Activated naive CD4-positive, alpha-beta T cell treated with anti-CD3 and anti-CD28 coated beads, Interleukin-2, amount 10 ng/mL, durations not matched to agents 7 days and 5 days (primary cell): ENCODE results near the gene CCSER1.
"Not testable (repeated sequence)": the region's sequence is repeated elsewhere in the genome, so short reads cannot be mapped to it uniquely, and the experiment has no call there.

Experiments used
- CTCF ChIA-PET: fragments of 350-600 bp; sonication (Branson Sonifier 250); formaldehyde crosslinking; loops from one replicate; lab custom pipeline; 2021; ENCODE audit warnings: antibody characterized with exemption; lab: Charles Lee
- DNase-seq: peaks from one replicate; pipeline ENCODE4 v3.0.0-alpha.2; 2020
- H3K27ac Mint-ChIP-seq: one replicate; pipeline ENCODE4 v1.8.0; 2021; ENCODE audit warnings: mild to moderate bottlenecking, moderate library complexity, mixed read lengths
- H3K27me3 Mint-ChIP-seq: one replicate; pipeline ENCODE4 v1.8.0; 2021; ENCODE audit warnings: mild to moderate bottlenecking, mixed read lengths
- H3K36me3 Mint-ChIP-seq: one replicate; pipeline ENCODE4 v1.8.0; 2021; ENCODE audit warnings: mixed read lengths
- H3K4me1 Mint-ChIP-seq: one replicate; pipeline ENCODE4 v1.8.0; 2021; ENCODE audit warnings: mixed read lengths
- H3K4me3 Mint-ChIP-seq: one replicate; pipeline ENCODE4 v1.8.0; 2021; ENCODE audit warnings: mild to moderate bottlenecking, moderate library complexity, mixed read lengths
- H3K9me3 Mint-ChIP-seq: one replicate; pipeline ENCODE4 v1.8.0; 2021; ENCODE audit warnings: mixed read lengths

Gene CCSER1

GRCh38 chr4:90643156-90643555 lies 516.0 kb downstream of the CCSER1 start:
- H3K27ac Mint-ChIP-seq, result no peak overlapping the region
- CTCF ChIA-PET, result no interaction called here
- H3K4me3 Mint-ChIP-seq, result no peak overlapping the region
- H3K36me3 Mint-ChIP-seq, result no peaks in the 10 kb centered on the region
- no peaks in the 10 kb centered on the region for H3K4me1 Mint-ChIP-seq
- H3K9me3 Mint-ChIP-seq, result peaks cover 5% of the 10 kb centered on the region
- no peaks in the 10 kb centered on the region for H3K27me3 Mint-ChIP-seq
- no peak for DNase-seq

GRCh38 chr4:90648311-90648710 lies 521.1 kb downstream of the CCSER1 start:
- peaks cover 9% of the 10 kb centered on the region for H3K9me3 Mint-ChIP-seq
- no peak overlapping the region for H3K4me3 Mint-ChIP-seq
- H3K36me3 Mint-ChIP-seq, result no peaks in the 10 kb centered on the region
- CTCF ChIA-PET, result no interaction called here
- no peaks in the 10 kb centered on the region for H3K27me3 Mint-ChIP-seq
- H3K4me1 Mint-ChIP-seq, result no peaks in the 10 kb centered on the region
- no peak overlapping the region for H3K27ac Mint-ChIP-seq
- no peak for DNase-seq

- CTCF ChIA-PET, result no interaction called here
- peaks cover 9% of the 10 kb centered on the region for H3K9me3 Mint-ChIP-seq
Measured at GRCh38 chr4:90648791-90649190, 521.6 kb downstream of the CCSER1 start.

GRCh38 chr4:90660672-90661071 lies 533.5 kb downstream of the CCSER1 start:
- CTCF ChIA-PET, result no interaction called here
- Mint-ChIP-seq H3K4me1 (no peaks in the 10 kb centered on the region), H3K4me3 (no peak overlapping the region), H3K27me3 (no peaks in the 10 kb centered on the region), H3K36me3 (no peaks in the 10 kb centered on the region), H3K27ac (no peak overlapping the region), H3K9me3 (peaks cover 2% of the 10 kb centered on the region)
- no peak for DNase-seq

More at GRCh38 chr4:90648791-90649190, 521.6 kb downstream of the CCSER1 start:
- no peaks in the 10 kb centered on the region for H3K4me1 Mint-ChIP-seq
- no peak for DNase-seq
- H3K27ac Mint-ChIP-seq, result no peak overlapping the region
- H3K4me3 Mint-ChIP-seq, result no peak overlapping the region
- no peaks in the 10 kb centered on the region for H3K36me3 Mint-ChIP-seq
- H3K27me3 Mint-ChIP-seq, result no peaks in the 10 kb centered on the region

- Mint-ChIP-seq H3K27ac (no peak overlapping the region), H3K4me1 (no peaks in the 10 kb centered on the region), H3K36me3 (no peaks in the 10 kb centered on the region), H3K9me3 (peaks cover 3% of the 10 kb centered on the region), H3K27me3 (no peaks in the 10 kb centered on the region), H3K4me3 (no peak overlapping the region)
- CTCF ChIA-PET, result no interaction called here
- DNase-seq, result no peak
Measured at GRCh38 chr4:90670183-90670582, 543.0 kb downstream of the CCSER1 start.

- Mint-ChIP-seq H3K36me3 (no peaks in the 10 kb centered on the region), H3K9me3 (no peaks in the 10 kb centered on the region), H3K4me3 (no peak overlapping the region), H3K27me3 (no peaks in the 10 kb centered on the region), H3K27ac (no peak overlapping the region), H3K4me1 (no peaks in the 10 kb centered on the region)
- CTCF ChIA-PET, result no interaction called here
- DNase-seq, result no peak
Measured at GRCh38 chr4:90689739-90690138, 562.5 kb downstream of the CCSER1 start.

- Mint-ChIP-seq H3K9me3 (no peaks in the 10 kb centered on the region), H3K4me1 (no peaks in the 10 kb centered on the region), H3K4me3 (no peak overlapping the region), H3K36me3 (no peaks in the 10 kb centered on the region), H3K27ac (no peak overlapping the region), H3K27me3 (no peaks in the 10 kb centered on the region)
- no peak for DNase-seq
- CTCF ChIA-PET, result no interaction called here
Measured at GRCh38 chr4:90695411-90695810, 568.2 kb downstream of the CCSER1 start.

GRCh38 chr4:90705501-90705900 lies 578.3 kb downstream of the CCSER1 start:
- H3K4me3 Mint-ChIP-seq, H3K27ac Mint-ChIP-seq, H3K4me1 Mint-ChIP-seq, H3K27me3 Mint-ChIP-seq, H3K36me3 Mint-ChIP-seq, DNase-seq, H3K9me3 Mint-ChIP-seq, CTCF ChIA-PET: not testable (repeated sequence)

GRCh38 chr4:90715242-90715641 lies 588.0 kb downstream of the CCSER1 start:
- no peak for DNase-seq
- no peaks in the 10 kb centered on the region for H3K27me3 Mint-ChIP-seq
- no peak overlapping the region for H3K27ac Mint-ChIP-seq
- peaks cover 3% of the 10 kb centered on the region for H3K9me3 Mint-ChIP-seq
- CTCF ChIA-PET, result no interaction called here
- no peaks in the 10 kb centered on the region for H3K36me3 Mint-ChIP-seq
- no peak overlapping the region for H3K4me3 Mint-ChIP-seq
- H3K4me1 Mint-ChIP-seq, result no peaks in the 10 kb centered on the region

- Mint-ChIP-seq H3K9me3 (peaks cover 3% of the 10 kb centered on the region), H3K4me3 (no peak overlapping the region), H3K27me3 (no peaks in the 10 kb centered on the region), H3K4me1 (no peaks in the 10 kb centered on the region), H3K27ac (no peak overlapping the region), H3K36me3 (no peaks in the 10 kb centered on the region)
- CTCF ChIA-PET, result no interaction called here
- no peak for DNase-seq
Measured at GRCh38 chr4:90718931-90719330, 591.7 kb downstream of the CCSER1 start.

- Mint-ChIP-seq H3K27ac (no peak overlapping the region), H3K4me3 (no peak overlapping the region), H3K4me1 (no peaks in the 10 kb centered on the region), H3K9me3 (no peaks in the 10 kb centered on the region), H3K27me3 (no peaks in the 10 kb centered on the region), H3K36me3 (no peaks in the 10 kb centered on the region)
- DNase-seq, result no peak
- CTCF ChIA-PET, result no interaction called here
Measured at GRCh38 chr4:90727938-90728337, 600.7 kb downstream of the CCSER1 start.

GRCh38 chr4:90730752-90731151 lies 603.6 kb downstream of the CCSER1 start:
- CTCF ChIA-PET, result no interaction called here
- no peaks in the 10 kb centered on the region for H3K27me3 Mint-ChIP-seq
- DNase-seq, result no peak
- H3K27ac Mint-ChIP-seq, result no peak overlapping the region
- H3K9me3 Mint-ChIP-seq, result peaks cover 3% of the 10 kb centered on the region
- H3K4me1 Mint-ChIP-seq, result no peaks in the 10 kb centered on the region
- no peak overlapping the region for H3K4me3 Mint-ChIP-seq
- H3K36me3 Mint-ChIP-seq, result no peaks in the 10 kb centered on the region

- Mint-ChIP-seq H3K36me3 (no peaks in the 10 kb centered on the region), H3K27ac (no peak overlapping the region), H3K9me3 (peaks cover 3% of the 10 kb centered on the region), H3K4me3 (no peak overlapping the region), H3K27me3 (no peaks in the 10 kb centered on the region), H3K4me1 (no peaks in the 10 kb centered on the region)
- no peak for DNase-seq
- CTCF ChIA-PET, result no interaction called here
Measured at GRCh38 chr4:90733211-90733610, 606.0 kb downstream of the CCSER1 start.

GRCh38 chr4:90745176-90745575 lies 618.0 kb downstream of the CCSER1 start:
- no peak overlapping the region for H3K4me3 Mint-ChIP-seq
- peaks cover 6% of the 10 kb centered on the region for H3K9me3 Mint-ChIP-seq
- no peak for DNase-seq
- CTCF ChIA-PET, result no interaction called here
- H3K36me3 Mint-ChIP-seq, result no peaks in the 10 kb centered on the region
- H3K27me3 Mint-ChIP-seq, result no peaks in the 10 kb centered on the region
- no peaks in the 10 kb centered on the region for H3K4me1 Mint-ChIP-seq
- no peak overlapping the region for H3K27ac Mint-ChIP-seq

GRCh38 chr4:90753068-90753467 lies 625.9 kb downstream of the CCSER1 start:
- Mint-ChIP-seq H3K27me3 (no peaks in the 10 kb centered on the region), H3K4me1 (no peaks in the 10 kb centered on the region), H3K36me3 (no peaks in the 10 kb centered on the region), H3K9me3 (no peaks in the 10 kb centered on the region), H3K4me3 (no peak overlapping the region), H3K27ac (no peak overlapping the region)
- CTCF ChIA-PET, result no interaction called here
- no peak for DNase-seq

GRCh38 chr4:90757534-90758060 lies 630.4 kb downstream of the CCSER1 start:
- H3K27ac Mint-ChIP-seq, result no peak overlapping the region
- peaks cover 2% of the 10 kb centered on the region for H3K9me3 Mint-ChIP-seq
- DNase-seq, result no peak
- H3K4me3 Mint-ChIP-seq, result no peak overlapping the region
- no peaks in the 10 kb centered on the region for H3K4me1 Mint-ChIP-seq
- no peaks in the 10 kb centered on the region for H3K27me3 Mint-ChIP-seq
- CTCF ChIA-PET, result no interaction called here
- no peaks in the 10 kb centered on the region for H3K36me3 Mint-ChIP-seq
